ENCODE measurements around the gene NUAK1.

NUAK1 gene

DNA sequence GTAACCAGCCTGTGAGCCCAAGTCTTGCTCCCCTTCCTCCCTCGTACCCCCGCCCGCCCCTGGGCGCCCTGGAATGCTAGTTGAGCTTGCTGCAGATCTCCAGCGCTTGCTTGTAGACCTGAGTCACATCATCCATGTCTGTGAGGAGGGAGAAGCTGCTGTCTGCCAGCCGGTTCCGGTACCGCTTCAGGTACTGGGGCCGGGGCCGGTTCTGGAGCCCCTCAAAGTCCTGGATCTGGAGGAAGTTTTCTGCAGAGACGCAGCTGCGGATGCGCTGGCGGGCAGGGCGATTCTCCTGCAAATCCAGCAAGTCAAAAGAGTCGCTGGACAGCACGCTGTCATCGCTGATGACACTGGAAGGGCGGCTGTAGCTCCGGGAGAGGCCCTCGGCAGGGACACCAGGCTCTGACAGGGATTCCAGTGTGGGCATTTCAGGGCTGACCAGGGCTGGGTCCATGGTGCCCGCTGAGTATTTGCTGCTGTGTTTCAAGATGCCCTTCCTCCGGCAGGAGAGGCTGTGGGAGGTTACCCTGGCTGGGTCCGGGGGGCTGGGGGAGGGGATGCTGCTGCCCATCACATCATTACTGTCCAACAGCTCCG lies 71.9 kb downstream of the NUAK1 start:
- H3K4me1 Mint-ChIP-seq = no peaks in the 10 kb centered on the region
- no peak overlapping the region for H3K27ac Mint-ChIP-seq (ENCODE audit: low read depth)

DNA sequence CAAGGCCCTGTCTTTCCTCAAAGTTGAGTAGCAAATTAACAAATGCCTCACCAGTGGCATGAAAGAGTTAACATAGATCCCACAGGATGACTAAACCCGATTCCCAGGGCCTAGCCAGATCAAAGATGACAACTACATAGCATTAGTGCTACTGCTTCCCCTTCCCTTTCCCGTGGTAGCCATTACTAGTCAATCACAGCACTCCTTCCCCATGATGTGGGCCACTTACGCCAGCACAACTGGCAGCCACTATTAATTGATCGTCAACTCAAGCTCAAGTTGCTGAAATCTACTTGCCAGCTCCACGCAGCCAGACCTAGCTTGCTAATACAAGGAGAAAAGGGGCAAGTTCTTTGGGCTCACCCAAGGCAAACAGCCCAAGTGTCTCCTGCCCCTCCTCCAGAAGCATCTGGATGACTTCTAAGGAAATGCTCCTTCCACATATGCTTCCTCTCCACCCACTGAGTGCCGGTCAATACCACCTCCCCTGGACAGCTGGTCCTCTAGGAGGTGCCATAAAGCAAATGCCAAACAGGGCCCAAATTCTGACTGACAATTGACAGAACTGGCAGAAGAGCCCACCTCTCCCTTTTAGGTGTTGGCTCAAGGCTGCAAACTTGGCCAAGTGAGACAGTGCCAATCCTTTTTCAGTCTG lies 72.6 kb downstream of the NUAK1 start:
- Mint-ChIP-seq H3K9me3 (no peaks in the 10 kb centered on the region), H3K36me3 (ENCODE audit: insufficient read depth) (peaks cover 2% of the 10 kb centered on the region), H3K4me3 (no peak overlapping the region), H3K27ac (ENCODE audit: low read depth) (no peak overlapping the region), H3K4me1 (no peaks in the 10 kb centered on the region), H3K27me3 (no peaks in the 10 kb centered on the region)
- ATAC-seq (replicated peaks; ENCODE audit: extremely low read depth, poor library complexity, severe bottlenecking) (no peak), DNase-seq (ENCODE audit: low spot score in 2 of 2) (no peak)

More for the DNA sequence above, 71.9 kb downstream of the NUAK1 start:
- no peak for DNase-seq (ENCODE audit: low spot score in 2 of 2)
- Mint-ChIP-seq H3K4me3 (no peak overlapping the region), H3K27me3 (no peaks in the 10 kb centered on the region), H3K9me3 (no peaks in the 10 kb centered on the region), H3K36me3 (ENCODE audit: insufficient read depth) (peaks cover 2% of the 10 kb centered on the region)
- no peak for ATAC-seq (replicated peaks; ENCODE audit: extremely low read depth, poor library complexity, severe bottlenecking)

DNA sequence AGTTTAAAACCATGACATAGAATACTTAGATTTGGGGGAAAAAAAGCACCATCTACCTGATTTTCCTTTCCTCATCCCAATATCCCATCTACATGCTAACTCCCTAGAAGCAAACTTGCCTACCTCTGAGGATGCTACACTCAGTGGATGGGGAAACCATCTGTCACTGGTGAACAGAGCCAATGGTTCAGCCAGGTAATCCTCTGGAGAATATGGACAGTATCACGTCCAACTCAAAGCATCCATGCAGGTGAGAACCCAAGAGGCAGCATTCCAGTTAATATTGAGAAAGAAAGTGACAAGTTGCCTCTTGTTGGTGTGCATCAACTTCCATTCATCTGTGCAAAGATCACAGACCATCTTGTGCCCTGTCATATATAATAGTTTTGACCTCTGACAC lies 73.2 kb downstream of the NUAK1 start:
- H3K4me1 Mint-ChIP-seq = no peaks in the 10 kb centered on the region
- H3K27ac Mint-ChIP-seq (ENCODE audit: low read depth) = no peak overlapping the region
- no peak for DNase-seq (ENCODE audit: low spot score in 2 of 2)
- ATAC-seq (replicated peaks; ENCODE audit: extremely low read depth, poor library complexity, severe bottlenecking) = no peak
- peaks cover 2% of the 10 kb centered on the region for H3K36me3 Mint-ChIP-seq (ENCODE audit: insufficient read depth)
- H3K9me3 Mint-ChIP-seq = no peaks in the 10 kb centered on the region
- H3K4me3 Mint-ChIP-seq = no peak overlapping the region
- no peaks in the 10 kb centered on the region for H3K27me3 Mint-ChIP-seq

DNA sequence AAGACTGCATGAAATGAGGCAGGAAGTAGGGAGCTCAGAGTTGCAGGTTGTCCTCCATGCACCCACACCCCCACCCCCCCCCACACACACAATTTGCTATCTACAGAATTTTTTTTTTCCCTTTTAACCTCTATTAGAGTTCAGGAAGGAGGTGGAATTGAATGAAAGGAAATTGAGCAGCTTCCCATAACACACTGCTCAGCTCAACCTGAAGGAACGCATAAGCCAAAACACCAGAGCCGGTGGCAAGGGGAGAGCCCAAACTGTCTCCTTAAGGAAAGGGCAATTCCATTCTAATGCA lies 74.1 kb downstream of the NUAK1 start:
- DNase-seq (ENCODE audit: low spot score in 2 of 2) (no peak), ATAC-seq (replicated peaks; ENCODE audit: extremely low read depth, poor library complexity, severe bottlenecking) (no peak)
- Mint-ChIP-seq H3K4me3 (no peak overlapping the region), H3K36me3 (ENCODE audit: insufficient read depth) (peaks cover under 1% of the 10 kb centered on the region), H3K27me3 (no peaks in the 10 kb centered on the region), H3K4me1 (no peaks in the 10 kb centered on the region), H3K27ac (ENCODE audit: low read depth) (no peak overlapping the region), H3K9me3 (no peaks in the 10 kb centered on the region)

DNA sequence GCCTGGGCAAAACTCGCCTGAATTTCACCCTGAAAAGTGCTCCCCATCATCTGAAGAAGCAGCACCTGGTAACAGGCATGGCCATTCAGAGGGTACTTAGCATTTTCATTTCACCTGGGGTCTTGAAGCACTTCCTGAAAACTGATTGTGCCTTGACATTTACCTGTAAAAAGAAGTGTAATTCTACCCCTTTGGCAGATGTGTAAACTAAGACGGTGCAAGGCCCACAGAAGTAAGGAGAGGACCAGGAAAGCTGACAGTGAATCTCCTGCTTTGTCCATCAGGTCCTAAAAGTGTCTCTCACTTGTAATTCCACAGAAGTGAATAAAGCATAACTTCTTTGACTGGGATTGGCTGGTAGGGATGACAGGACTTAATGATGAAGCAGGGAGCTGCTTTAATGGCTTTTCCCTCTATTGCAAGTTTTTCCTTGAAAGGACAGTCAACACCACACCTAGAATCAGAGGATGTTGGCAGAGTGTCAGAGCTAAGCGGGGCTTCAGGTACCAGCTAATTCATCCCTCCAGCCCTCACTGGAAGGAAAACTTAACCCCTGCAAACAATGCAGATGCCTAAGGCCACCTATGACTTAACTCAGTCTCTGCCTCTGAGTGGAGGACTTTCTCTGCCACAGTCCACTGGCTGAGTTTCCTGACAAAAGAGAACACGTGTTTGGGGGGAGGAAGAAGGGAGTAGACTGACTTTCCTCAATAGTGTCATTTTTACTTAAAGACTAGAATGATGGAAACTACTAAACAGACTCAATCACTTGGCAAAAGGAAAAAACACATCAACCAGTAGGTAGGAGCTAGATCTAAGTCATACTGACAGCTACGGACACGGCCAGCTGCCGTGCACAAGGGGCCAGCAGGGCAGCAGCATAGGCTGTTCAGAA lies 74.7 kb downstream of the NUAK1 start:
- Mint-ChIP-seq H3K9me3 (no peaks in the 10 kb centered on the region), H3K36me3 (ENCODE audit: insufficient read depth) (no peaks in the 10 kb centered on the region), H3K4me3 (no peak overlapping the region), H3K27ac (ENCODE audit: low read depth) (no peak overlapping the region), H3K27me3 (no peaks in the 10 kb centered on the region), H3K4me1 (no peaks in the 10 kb centered on the region)
- DNase-seq (ENCODE audit: low spot score in 2 of 2) = no peak
- no peak for ATAC-seq (replicated peaks; ENCODE audit: extremely low read depth, poor library complexity, severe bottlenecking)

DNA sequence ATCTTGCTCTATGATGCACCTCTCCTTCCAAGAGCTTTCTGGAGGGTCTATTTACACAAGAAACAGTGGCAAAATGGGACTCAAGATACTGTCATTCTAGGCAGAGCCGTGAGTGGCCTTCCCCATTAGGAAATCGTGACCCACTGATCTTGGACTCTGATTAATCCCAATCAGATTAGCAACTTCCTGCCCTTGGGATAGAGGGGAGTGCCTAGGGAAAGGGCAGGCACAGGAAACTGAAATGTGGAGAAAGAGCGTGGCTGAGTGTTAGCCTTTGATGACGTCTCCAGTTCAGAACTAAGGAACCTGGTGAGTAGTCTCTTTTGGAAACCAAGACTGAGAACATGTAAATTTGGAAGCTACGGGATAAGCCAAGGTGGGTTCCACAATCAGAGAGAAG lies 76.1 kb downstream of the NUAK1 start:
- Mint-ChIP-seq H3K9me3 (no peaks in the 10 kb centered on the region), H3K36me3 (ENCODE audit: insufficient read depth) (no peaks in the 10 kb centered on the region), H3K27ac (ENCODE audit: low read depth) (no peak overlapping the region), H3K4me1 (no peaks in the 10 kb centered on the region), H3K4me3 (no peak overlapping the region), H3K27me3 (no peaks in the 10 kb centered on the region)
- ATAC-seq (replicated peaks; ENCODE audit: extremely low read depth, poor library complexity, severe bottlenecking) (no peak), DNase-seq (ENCODE audit: low spot score in 2 of 2) (no peak)

DNA sequence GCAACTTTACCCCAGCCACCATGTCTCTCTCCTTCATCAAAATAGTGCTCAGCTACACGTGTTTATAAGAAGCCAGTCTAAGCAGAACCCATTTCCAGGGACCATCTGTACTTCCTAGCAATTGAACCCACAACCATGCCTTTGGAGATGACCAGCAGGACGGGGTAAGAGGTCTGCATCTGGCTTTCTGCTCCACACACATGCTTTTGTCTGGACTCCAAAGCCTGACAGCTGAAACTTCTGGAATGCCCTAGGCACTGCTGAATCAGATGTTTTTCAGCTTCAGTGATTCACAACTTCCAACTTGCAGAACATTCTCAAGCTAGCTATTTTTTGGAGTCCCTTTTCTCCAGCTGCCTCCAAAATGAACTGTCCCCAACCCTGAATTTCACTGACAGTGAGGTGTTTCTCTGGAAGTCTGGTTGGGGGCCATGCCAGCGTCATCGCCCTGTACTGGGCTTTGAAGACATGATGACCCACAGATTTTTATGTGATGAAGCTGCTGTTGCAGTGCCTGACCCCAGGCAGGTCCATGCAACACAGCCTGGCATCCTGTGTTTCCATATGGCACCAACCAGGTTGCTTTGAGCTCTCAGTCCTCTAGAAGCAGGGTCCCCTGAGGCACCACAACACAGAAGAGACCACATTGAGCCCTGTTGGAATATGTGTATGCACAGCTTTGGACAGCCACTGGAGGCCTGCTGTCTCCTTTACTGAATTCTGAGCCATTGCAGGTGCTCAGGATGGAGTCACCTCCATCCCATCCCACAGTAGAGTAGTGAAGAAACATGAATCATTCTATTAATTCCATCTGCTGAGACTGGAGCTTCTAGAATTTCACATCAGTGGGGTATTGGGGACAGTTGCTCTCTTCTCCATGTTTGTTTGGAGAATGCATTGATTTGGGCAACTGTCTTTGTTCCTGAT lies 80.2 kb downstream of the NUAK1 start:
- Mint-ChIP-seq H3K36me3 (ENCODE audit: insufficient read depth) (no peaks in the 10 kb centered on the region), H3K9me3 (peaks cover 24% of the 10 kb centered on the region), H3K4me3 (no peak overlapping the region), H3K4me1 (no peaks in the 10 kb centered on the region), H3K27me3 (peaks cover 9% of the 10 kb centered on the region), H3K27ac (ENCODE audit: low read depth) (no peak overlapping the region)
- ATAC-seq (replicated peaks; ENCODE audit: extremely low read depth, poor library complexity, severe bottlenecking) (no peak), DNase-seq (ENCODE audit: low spot score in 2 of 2) (no peak)

DNA sequence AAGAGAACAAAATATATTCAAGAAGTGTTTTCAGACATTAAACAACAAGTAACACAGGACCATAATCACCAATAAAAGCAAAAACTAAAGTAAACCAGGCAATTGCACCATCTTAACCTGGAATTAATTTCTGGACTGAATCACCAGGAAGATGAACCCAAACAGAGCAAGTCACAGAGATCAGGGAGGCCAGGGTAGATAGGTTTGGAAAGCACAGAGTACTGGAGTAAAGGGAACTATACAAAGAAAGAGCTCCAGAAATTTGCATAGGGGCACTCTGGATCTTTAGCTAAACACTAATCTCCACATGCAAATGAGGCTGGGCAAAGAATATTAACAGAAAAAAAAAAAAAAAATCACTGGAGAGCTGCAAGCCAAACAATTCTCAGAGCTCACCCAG lies 84.7 kb downstream of the NUAK1 start:
- ATAC-seq (replicated peaks; ENCODE audit: extremely low read depth, poor library complexity, severe bottlenecking) (no peak), DNase-seq (ENCODE audit: low spot score in 2 of 2) (no peak)
- peaks cover 24% of the 10 kb centered on the region for H3K9me3 Mint-ChIP-seq
- no peak overlapping the region for H3K4me3 Mint-ChIP-seq
- H3K27ac Mint-ChIP-seq (ENCODE audit: low read depth) = no peak overlapping the region
- H3K4me1 Mint-ChIP-seq = no peaks in the 10 kb centered on the region
- H3K36me3 Mint-ChIP-seq (ENCODE audit: insufficient read depth) = no peaks in the 10 kb centered on the region
- H3K27me3 Mint-ChIP-seq = peaks cover 44% of the 10 kb centered on the region

DNA sequence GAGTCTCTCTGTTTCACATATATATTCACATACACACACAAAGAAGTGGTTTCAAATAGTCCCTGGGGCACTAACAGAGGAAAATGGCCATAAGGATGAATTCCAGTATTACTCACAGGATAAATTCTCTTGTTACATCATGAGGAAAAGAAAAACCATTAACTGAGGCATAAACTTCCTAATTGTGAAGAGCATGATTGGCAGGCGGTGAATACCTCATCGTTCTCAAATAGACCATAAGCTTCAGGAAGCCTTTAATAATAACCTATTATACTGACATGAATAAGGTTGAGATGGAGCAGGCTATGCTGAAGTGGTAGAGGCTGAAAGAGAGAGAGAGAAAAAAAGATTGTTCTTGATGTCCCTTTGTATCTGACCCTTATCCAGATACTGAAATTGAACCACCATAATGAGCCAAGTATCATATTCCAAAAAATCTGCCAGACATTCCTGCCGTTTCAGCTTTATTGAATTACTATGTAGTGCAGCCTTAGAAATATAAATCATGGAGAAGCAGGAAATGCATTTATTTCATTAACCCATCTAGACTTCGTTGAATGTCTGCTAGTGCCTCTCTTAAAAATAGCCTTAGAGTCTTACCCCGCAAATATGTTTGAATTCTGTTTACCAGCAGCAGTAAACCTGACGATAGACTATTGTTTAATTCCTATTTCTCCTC lies 86.8 kb downstream of the NUAK1 start:
- peaks cover 24% of the 10 kb centered on the region for H3K9me3 Mint-ChIP-seq
- no peaks in the 10 kb centered on the region for H3K4me1 Mint-ChIP-seq
- H3K4me3 Mint-ChIP-seq = no peak overlapping the region
- H3K36me3 Mint-ChIP-seq (ENCODE audit: insufficient read depth) = no peaks in the 10 kb centered on the region
- ATAC-seq (replicated peaks; ENCODE audit: extremely low read depth, poor library complexity, severe bottlenecking) (no peak), DNase-seq (ENCODE audit: low spot score in 2 of 2) (no peak)
- no peak overlapping the region for H3K27ac Mint-ChIP-seq (ENCODE audit: low read depth)
- H3K27me3 Mint-ChIP-seq = peaks cover 58% of the 10 kb centered on the region

DNA sequence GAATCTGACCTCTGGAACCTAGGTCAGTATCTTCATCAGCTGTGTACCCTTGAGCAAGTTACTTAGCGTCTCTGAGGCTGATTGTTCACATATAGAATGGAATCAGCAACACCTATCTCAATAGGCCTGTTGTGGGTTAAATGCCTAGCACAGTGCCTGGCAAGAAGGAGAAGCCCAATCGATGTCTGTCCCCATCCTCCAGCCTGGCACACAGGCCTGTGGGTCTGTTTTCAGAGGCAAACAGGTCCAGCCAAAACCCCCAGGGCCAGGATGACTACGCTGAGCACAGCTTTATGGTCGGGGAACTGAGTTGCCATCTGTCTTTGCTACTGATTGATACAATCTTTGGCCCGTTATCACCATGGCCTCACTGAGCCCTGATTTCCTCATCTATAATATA lies 89.2 kb downstream of the NUAK1 start:
- H3K27ac Mint-ChIP-seq (ENCODE audit: low read depth) = no peak overlapping the region
- no peaks in the 10 kb centered on the region for H3K36me3 Mint-ChIP-seq (ENCODE audit: insufficient read depth)
- H3K27me3 Mint-ChIP-seq = peaks cover 58% of the 10 kb centered on the region
- no peak overlapping the region for H3K4me3 Mint-ChIP-seq
- peaks cover 5% of the 10 kb centered on the region for H3K9me3 Mint-ChIP-seq
- no peak for DNase-seq (ENCODE audit: low spot score in 2 of 2)
- ATAC-seq (replicated peaks; ENCODE audit: extremely low read depth, poor library complexity, severe bottlenecking) = no peak
- no peaks in the 10 kb centered on the region for H3K4me1 Mint-ChIP-seq

DNA sequence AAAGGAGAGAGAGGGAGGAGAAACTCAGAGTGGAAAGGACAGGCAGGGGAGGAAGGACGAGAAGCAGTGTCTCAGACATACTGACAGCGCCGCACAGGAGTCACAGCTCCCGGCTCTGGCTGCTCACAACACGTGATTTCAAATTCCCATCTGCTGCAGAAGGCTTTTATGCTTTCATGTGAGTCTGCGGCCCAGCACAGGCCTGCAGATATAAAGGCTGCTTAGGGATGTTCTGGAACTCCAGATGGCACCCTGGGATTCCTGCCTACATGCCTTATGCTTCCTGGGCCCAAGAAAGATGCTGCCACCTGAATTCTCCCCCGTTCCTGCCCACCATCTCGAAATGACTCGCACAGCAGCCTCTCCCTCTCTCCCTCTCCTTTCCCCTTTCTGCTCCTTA lies 89.6 kb downstream of the NUAK1 start:
- Mint-ChIP-seq H3K27ac (ENCODE audit: low read depth) (no peak overlapping the region), H3K4me3 (no peak overlapping the region), H3K9me3 (peaks cover 4% of the 10 kb centered on the region), H3K4me1 (no peaks in the 10 kb centered on the region), H3K27me3 (peaks cover 55% of the 10 kb centered on the region), H3K36me3 (ENCODE audit: insufficient read depth) (no peaks in the 10 kb centered on the region)
- DNase-seq (ENCODE audit: low spot score in 2 of 2) (no peak), ATAC-seq (replicated peaks; ENCODE audit: extremely low read depth, poor library complexity, severe bottlenecking) (no peak)

DNA sequence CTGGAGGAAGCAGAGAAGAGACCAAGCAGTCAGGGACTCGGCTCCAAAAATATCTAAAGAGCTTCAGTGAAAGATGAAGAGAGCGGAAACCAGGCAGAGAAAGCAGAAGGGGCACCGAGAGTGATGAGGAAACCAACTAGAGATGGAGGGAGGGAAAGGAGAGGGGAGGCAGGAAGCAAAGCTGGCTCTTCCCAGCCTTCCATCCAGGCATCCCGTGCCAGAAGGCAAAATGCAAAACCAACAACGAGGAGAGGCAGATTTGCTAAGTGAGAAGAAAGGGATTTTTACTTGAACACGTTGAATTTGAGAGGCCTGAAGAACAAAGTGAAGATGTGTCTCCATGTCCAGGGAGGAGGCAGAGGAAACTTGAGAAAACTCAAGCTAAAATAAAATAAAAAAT lies 90.1 kb downstream of the NUAK1 start:
- no peaks in the 10 kb centered on the region for H3K4me1 Mint-ChIP-seq
- peaks cover 51% of the 10 kb centered on the region for H3K27me3 Mint-ChIP-seq
- DNase-seq (ENCODE audit: low spot score in 2 of 2) = no peak
- H3K4me3 Mint-ChIP-seq = no peak overlapping the region
- ATAC-seq (replicated peaks; ENCODE audit: extremely low read depth, poor library complexity, severe bottlenecking) = no peak
- H3K27ac Mint-ChIP-seq (ENCODE audit: low read depth) = no peak overlapping the region
- H3K9me3 Mint-ChIP-seq = peaks cover under 1% of the 10 kb centered on the region
- no peaks in the 10 kb centered on the region for H3K36me3 Mint-ChIP-seq (ENCODE audit: insufficient read depth)

All from central memory CD8-positive, alpha-beta T cell (primary cell).